OCI-LY1 (cell line): Measurements from ENCODE around the gene STX3.

Experiments used
- CTCF ChIP-seq: fragments of 200-600 bp; sonication (generic), shearing (Covaris generic); IDR thresholded peaks from 2 replicates; pipeline ENCODE4 v1.5.1; 2017; ENCODE audit warnings: mild to moderate bottlenecking, antibody characterized with exemption, low read length, moderate library complexity, mixed read lengths
- EZH2 ChIP-seq: fragments of 200-600 bp; sonication (generic), shearing (Covaris generic); IDR thresholded peaks from 2 replicates; pipeline ENCODE4 v1.8.0; 2017; ENCODE audit warnings: borderline replicate concordance, mixed run types, mild to moderate bottlenecking, antibody characterized with exemption, low read length, moderate library complexity, mixed read lengths

- TF ChIP-seq CTCF = no peak
- TF ChIP-seq EZH2 = no peak
These were observed 700 bp upstream of the STX3 start for GRCh38 chr11:59754494-59754858.
